GM12878 (cell line): Measurements from ENCODE around the gene DDHD1. TPM values are rescaled to one million over a fixed set of nuclear protein-coding genes. Genes with fewer than 3 reads are reported as not detected.

Experiments used
- ATAC-seq: fragments of 200-7000 bp; cut with Tn5 transposase; 3 replicates; pipeline ENCODE4 v1.9.1; 2020; ENCODE audit warnings: mild to moderate bottlenecking, moderate library complexity
- BruUV-seq: library from RNA; stranded (reverse); fragments of 400-500 nt; replicated peaks from 2 replicates; lab custom pipeline; 2021; lab: Mats Ljungman, UMichigan
- CTCF ChIA-PET: fragments of 300-600 bp; sonication (Branson Sonifier 250); formaldehyde crosslinking; extraction: SDS; loops from one replicate; lab custom pipeline; 2021; ENCODE audit warnings: inconsistent platforms; lab: Yijun Ruan, JAX
- POLR2A ChIA-PET: fragments of 350-600 bp; formaldehyde crosslinking; extraction: SDS; loops from one replicate; lab custom pipeline; 2021; ENCODE audit warnings: inconsistent platforms; lab: Charles Lee
- RAD21 ChIA-PET: fragments of 300-600 bp; sonication (Branson Sonifier 250); formaldehyde crosslinking; loops from one replicate; lab custom pipeline; 2023; ENCODE audit warnings: antibody characterized with exemption; ENCODE audit not compliant: unreplicated experiment; lab: Charles Lee
- SMC1A ChIA-PET: fragments of 300-600 bp; sonication (Branson Sonifier 250); formaldehyde crosslinking; loops from one replicate; lab custom pipeline; 2023; ENCODE audit not compliant: unreplicated experiment, uncharacterized antibody; lab: Charles Lee
- DNase-seq: peaks from one replicate; pipeline ENCODE4 v3.0.0-alpha.2; 2011; ENCODE audit warnings: low read depth, low spot score
- FAIRE-seq: peaks from 3 replicates; lab custom pipeline; 2011; peaks lifted over from hg19 to GRCh38; lab: Jason Lieb, UNC
- H2AFZ ChIP-seq: 2 replicates; pipeline ENCODE4 v1.6.0; 2011; ENCODE audit warnings: low read depth, low read length, control low read depth; ENCODE audit not compliant: control insufficient read depth
- H3K27ac ChIP-seq: 2 replicates; pipeline ENCODE4 v1.5.1; 2011; ENCODE audit warnings: control low read depth; ENCODE audit not compliant: control insufficient read depth, insufficient read depth
- H3K27me3 ChIP-seq, 2 experiments: replicated peaks in 1 of 2; 2 replicates each; pipeline versions ENCODE4 v1.6.0 to v1.6.1; 2011; ENCODE audit warnings: low read length in 1 of 2; ENCODE audit not compliant: control insufficient read depth in 2 of 2, insufficient read depth in 2 of 2
- H3K36me3 ChIP-seq, 2 experiments: 2 replicates each; pipeline ENCODE4 v1.5.1; 2011; ENCODE audit warnings: low read length in 1 of 2; ENCODE audit not compliant: control insufficient read depth in 2 of 2, insufficient read depth in 2 of 2
- H3K4me1 ChIP-seq: 2 replicates; pipeline ENCODE4 v1.6.1; 2011; ENCODE audit warnings: mild to moderate bottlenecking, low read length, moderate library complexity, mixed read lengths; ENCODE audit not compliant: control insufficient read depth, insufficient read depth
- H3K4me2 ChIP-seq: 2 replicates; pipeline ENCODE4 v1.6.0; 2011; ENCODE audit warnings: control low read depth; ENCODE audit not compliant: control insufficient read depth, insufficient read depth
- H3K4me3 ChIP-seq: fragments of 200-600 bp; sonication (generic); 2 replicates; pipeline ENCODE4 v1.5.1; 2016
- H3K79me2 ChIP-seq: 2 replicates; pipeline ENCODE4 v1.6.0; 2011; ENCODE audit warnings: low read length; ENCODE audit not compliant: control insufficient read depth, insufficient read depth
- H3K9ac ChIP-seq: 2 replicates; pipeline ENCODE4 v1.8.0; 2011; ENCODE audit warnings: low read length, control low read depth, mixed read lengths; ENCODE audit not compliant: control insufficient read depth, insufficient read depth
- H3K9me3 ChIP-seq: replicated peaks from 3 replicates; pipeline ENCODE4 v1.5.1; 2011; ENCODE audit warnings: mild to moderate bottlenecking, low read length; ENCODE audit not compliant: control insufficient read depth, insufficient read depth
- H4K20me1 ChIP-seq: 2 replicates; pipeline ENCODE4 v1.6.0; 2011; ENCODE audit not compliant: control insufficient read depth, insufficient read depth
- ATF2 ChIP-seq: IDR thresholded peaks from 2 replicates; pipeline ENCODE4 v1.6.1; 2012; ENCODE audit warnings: low read length, inconsistent platforms
- ETV6 ChIP-seq, 2 experiments: fragments of 450-650 bp in 1 of 2; IDR thresholded peaks in 1 of 2; conservative IDR thresholded peaks in 1 of 2; 2 replicates each; pipeline ENCODE4 v1.6.1; 2014; ENCODE audit warnings: antibody characterized with exemption in 1 of 2, borderline replicate concordance in 1 of 2, low read depth in 1 of 2, mild to moderate bottlenecking in 1 of 2, moderate library complexity in 1 of 2
- GABPA ChIP-seq: IDR thresholded peaks from 2 replicates; pipeline ENCODE4 v1.6.1; 2014; ENCODE audit warnings: antibody characterized with exemption, low read depth, mild to moderate bottlenecking, inconsistent platforms
- HSF1 ChIP-seq: fragments of 150-350 bp; IDR thresholded peaks from 2 replicates; pipeline ENCODE4 v1.6.1; 2014; ENCODE audit warnings: mild to moderate bottlenecking, low read depth, low read length
- POLR2A ChIP-seq: IDR thresholded peaks from 2 replicates; pipeline ENCODE4 v1.6.1; 2011; ENCODE audit warnings: low read depth, mild to moderate bottlenecking, low read length
- RAD51 ChIP-seq: fragments of 450-650 bp; IDR thresholded peaks from 2 replicates; pipeline ENCODE4 v1.6.1; 2016; ENCODE audit warnings: moderate library complexity, mild to moderate bottlenecking, inconsistent platforms
- SPI1 ChIP-seq: IDR thresholded peaks from 2 replicates; pipeline ENCODE4 v1.6.1; 2011; ENCODE audit warnings: low read depth, mild to moderate bottlenecking, low read length, moderate library complexity, borderline replicate concordance; ENCODE audit not compliant: insufficient read depth
- TCF12 ChIP-seq: IDR thresholded peaks from 2 replicates; pipeline ENCODE4 v1.6.1; 2011; ENCODE audit warnings: low read depth, mild to moderate bottlenecking, low read length
- ZNF274 ChIP-seq: IDR thresholded peaks from one replicate; pipeline ENCODE4 v1.8.0; 2011; ENCODE audit not compliant: insufficient read length, insufficient read depth
- WGBS: methylation state at CpG from one replicate; pipeline ENCODE4 v1.1.6; 2016; ENCODE audit warnings: low lambda C conversion rate; ENCODE audit not compliant: insufficient replicate concordance, insufficient coverage; ENCODE audit errors: missing lambda C conversion rate; 5-methylcytosine and 5-hydroxymethylcytosine counted together
- in situ Hi-C: fragments of 300-500 bp; cut with MboI; formaldehyde crosslinking; loops from 9 replicates; pipeline ENCODE4 v1.14.3; 2018; ENCODE audit warnings: mixed read lengths
- intact Hi-C: fragments of 100-400 bp; cut with micrococcal nuclease; formaldehyde crosslinking; loops from one replicate; pipeline ENCODE4 v1.14.2; 2022; ENCODE audit not compliant: unreplicated experiment
- polyA plus RNA-seq, 11 experiments: library from polyadenylated mRNA; depleted of rRNA in 4 of 11; unstranded in 6 of 11; stranded (reverse) in 5 of 11; fragments of >200 nt; fragmentation: Nextera tagmentation in 4 of 11; fragmentation: Illumina TruSeq in 1 of 11; extraction: Ambion mirVana in 4 of 11; extraction: Trizol in 1 of 11; gene quantifications; 1 replicate in 1 of 11; 2 replicates in 10 of 11; pipeline versions ENCODE4 v1.2.1 to v1.2.3, GENCODE V29; 2011 to 2016; ENCODE audit warnings: inconsistent platforms in 2 of 11, missing spikeins in 2 of 11, low read depth in 1 of 11
- total RNA-seq, 4 experiments: library from RNA; depleted of rRNA in 3 of 4; stranded (reverse); fragments of >200 nt in 3 of 4; fragmentation: Illumina TruSeq in 1 of 4; extraction: Trizol in 1 of 4; gene quantifications; 2 replicates each; pipeline versions ENCODE4 v1.2.1 to v1.2.3, GENCODE V29; 2013 to 2021

DDHD1 gene
- total and polyA plus RNA-seq, 10 of the 15 experiments (the other 5 are each of a cell fraction or from before 2014, with no cell fraction given) = 7.7 to 52.3 (median 28.5) TPM

GRCh38 chr14:53060046-53060445 lies 93.1 kb downstream of the DDHD1 start:
- Histone ChIP-seq H3K27ac (no peak overlapping the region), H4K20me1 (no peaks in the 10 kb centered on the region), H3K9me3 (no peaks in the 10 kb centered on the region), H3K4me1 (no peaks in the 10 kb centered on the region), H3K79me2 (no peaks in the 10 kb centered on the region), H3K4me3 (no peak overlapping the region), H2AFZ (no peak overlapping the region), H3K9ac (no peak overlapping the region), H3K27me3 (no peaks in the 10 kb centered on the region), H3K4me2 (no peak overlapping the region), H3K36me3 (peaks cover 0 to 17% of the 10 kb centered on the region in 2 experiments; a peak in 2 of 4 replicates)
- RAD21 ChIA-PET = interaction anchor here (1.1 to 1.2 kb wide), 2 partner anchors 48 to 246 kb away, joined by 3 read pairs; no protein-coding TSS in a partner anchor
- CTCF ChIA-PET = interaction anchor here (1.0 kb wide), 1 partner anchor 11 kb away, joined by 3 read pairs; no protein-coding TSS in a partner anchor
- FAIRE-seq (no peak), ATAC-seq (no peak), DNase-seq (no peak)
- SMC1A ChIA-PET = interaction anchor here (0.6 to 1.0 kb wide), 2 partner anchors 12 to 90 kb away, joined by 3 to 4 read pairs; no protein-coding TSS in a partner anchor
- TF ChIP-seq GABPA = no peak
- no peak for TF ChIP-seq RAD51
- no peak for TF ChIP-seq HSF1
- no peak for TF ChIP-seq TCF12
- TF ChIP-seq ZNF274 = no peak
- no peak for TF ChIP-seq SPI1
- no peak for TF ChIP-seq ATF2
- TF ChIP-seq ETV6 (conservative IDR thresholded peaks at IDR 0.05 in 1 of 2, IDR thresholded peaks at IDR 0.05 in 1 of 2; ENCODE audit: borderline replicate concordance in 1 of 2, low read depth in 1 of 2) = no peak
- TF ChIP-seq POLR2A = no peak
- intact Hi-C loops = no loop called here
- POLR2A ChIA-PET = interaction anchor here (0.5 kb wide), 1 partner anchor 121 kb away, joined by 3 read pairs; no protein-coding TSS in a partner anchor
- 47% methylated on average over 1 of the region's 1 CpG for WGBS
- BruUV-seq = no TSS peak
- in situ Hi-C loops = no loop called here
